Measurements from ENCODE around the gene CCN2. TPM values are rescaled to one million over a fixed set of nuclear protein-coding genes. Genes with fewer than 3 reads are reported as not detected.

Gene CCN2
- total RNA-seq, 4 donors from 2014 or later, result 8.9 to 110 (median 25.9) TPM

DNA sequence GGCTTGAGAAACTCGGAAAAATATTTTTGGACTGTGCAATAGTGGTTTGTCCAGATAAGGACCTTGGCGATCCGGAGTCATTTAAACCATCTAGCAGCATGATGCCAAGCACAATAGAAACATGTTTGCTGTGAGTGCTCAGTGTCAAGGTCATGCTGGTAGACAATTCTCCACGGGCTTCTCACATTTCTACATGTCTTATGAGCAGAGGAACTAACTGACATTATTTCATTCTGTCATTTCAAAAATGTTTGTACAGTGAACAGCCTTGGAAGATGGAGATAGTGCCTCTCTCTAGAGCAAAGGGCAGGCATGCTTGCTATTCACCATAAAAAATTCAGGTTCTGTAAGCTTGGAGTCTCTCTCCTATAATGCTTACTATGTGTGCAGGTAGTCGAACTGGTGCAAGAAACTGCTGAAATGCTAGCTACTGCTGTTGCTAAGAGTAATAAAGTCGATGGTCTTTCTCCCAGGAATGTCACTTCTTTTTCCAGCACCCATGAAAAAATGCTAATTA is 25.4 kb upstream of the CCN2 start:
- Histone ChIP-seq H3K27ac (no peak overlapping the region), H3K9me3 (no peaks in the 10 kb centered on the region), H3K4me1 (peaks cover 0 to 11% (median 0%) of the 10 kb centered on the region in 3 donors), H3K27me3 (no peaks in the 10 kb centered on the region), H3K4me3 (no peak overlapping the region), H3K36me3 (no peaks in the 10 kb centered on the region)
- WGBS, 2 donors, result 53 to 62% methylated on average over 6 of the region's 6 CpGs
- no peak for TF ChIP-seq CTCF (IDR thresholded peaks at IDR 0.05)
- no peak for TF ChIP-seq POLR2A (IDR thresholded peaks at IDR 0.05)
- intact Hi-C loops (cut with DNase I), result no loop called here
- no peak for DNase-seq

- Histone ChIP-seq H3K4me1 (no peaks in the 10 kb centered on the region), H3K27ac (no peak overlapping the region), H3K9me3 (no peaks in the 10 kb centered on the region), H3K36me3 (no peaks in the 10 kb centered on the region), H3K27me3 (no peaks in the 10 kb centered on the region), H3K4me3 (no peak overlapping the region)
- intact Hi-C loops (cut with DNase I), result no loop called here
- TF ChIP-seq POLR2A (IDR thresholded peaks at IDR 0.05) (no peak), CTCF (IDR thresholded peaks at IDR 0.05) (no peak)
- DNase-seq, result no peak
- 33 to 37% methylated on average over 2 of the region's 2 CpGs for WGBS, 2 donors
Observed at GRCh38 chr6:131972741-131973140, 21.6 kb upstream of the CCN2 start.

DNA sequence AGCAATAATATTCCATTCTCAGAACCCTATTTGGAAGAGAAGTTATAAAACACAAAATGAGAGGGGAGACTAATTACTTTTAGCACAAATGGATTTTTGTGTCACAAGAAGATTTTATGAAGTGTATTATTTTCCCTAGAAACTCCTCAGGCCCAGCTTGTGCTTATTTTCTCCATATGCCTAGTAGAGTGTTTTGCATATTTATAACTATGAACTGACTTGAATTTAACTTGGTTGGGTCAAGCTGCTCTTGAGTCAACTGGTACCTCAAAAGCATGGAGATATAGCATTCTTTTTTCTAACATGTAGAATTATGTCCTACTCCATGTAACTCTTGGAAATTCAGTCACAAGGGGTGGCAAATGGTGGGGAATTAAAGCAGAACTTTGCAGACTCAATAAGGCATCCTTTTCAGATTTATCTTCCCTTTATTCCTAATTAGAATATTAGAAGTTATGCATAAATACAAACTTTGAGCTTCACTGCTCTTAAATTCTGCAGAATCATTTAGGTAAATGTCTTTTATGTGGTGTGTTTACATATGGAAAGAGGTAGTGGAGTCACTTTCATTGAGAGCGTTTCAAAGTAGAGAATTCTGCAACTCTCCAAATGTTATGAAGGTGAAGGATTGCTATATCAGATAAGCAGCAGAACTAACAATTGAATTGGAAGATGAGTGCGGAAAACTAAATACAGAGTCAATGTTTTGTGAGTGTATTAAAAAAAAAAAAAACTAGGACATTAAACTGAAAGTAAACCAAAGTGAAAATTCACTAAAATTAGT is 19.1 kb upstream of the CCN2 start:
- Histone ChIP-seq H3K9me3 (no peaks in the 10 kb centered on the region), H3K36me3 (no peaks in the 10 kb centered on the region), H3K27ac (no peak overlapping the region), H3K27me3 (no peaks in the 10 kb centered on the region), H3K4me1 (no peaks in the 10 kb centered on the region), H3K4me3 (no peak overlapping the region)
- WGBS, 2 donors, result 71 to 86% methylated on average over 2 of the region's 2 CpGs
- no peak for TF ChIP-seq CTCF (IDR thresholded peaks at IDR 0.05)
- no peak for TF ChIP-seq POLR2A (IDR thresholded peaks at IDR 0.05)
- intact Hi-C loops (cut with DNase I), result no loop called here
- no peak for DNase-seq

DNA sequence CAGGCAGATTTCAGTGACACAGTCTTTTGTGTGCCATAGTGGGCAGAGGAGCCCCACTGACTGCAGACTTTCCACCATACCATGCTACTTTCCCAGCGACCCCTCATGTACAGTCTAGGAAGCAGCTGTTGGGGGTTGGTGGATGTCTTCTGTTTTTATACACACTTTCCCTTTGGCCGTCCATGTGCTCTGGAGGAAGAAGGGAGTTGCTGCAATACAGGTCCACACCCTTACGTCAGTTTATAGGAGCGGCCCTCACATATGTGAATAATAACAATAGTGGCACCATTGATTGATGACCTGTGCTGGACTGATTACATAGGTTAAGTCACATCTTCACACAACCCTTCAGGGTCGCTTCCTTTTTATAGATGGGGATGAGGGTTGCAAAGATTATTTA is 17.5 kb upstream of the CCN2 start:
- intact Hi-C loops (cut with DNase I), result no loop called here
- Histone ChIP-seq H3K27me3 (no peaks in the 10 kb centered on the region), H3K36me3 (no peaks in the 10 kb centered on the region), H3K4me1 (no peaks in the 10 kb centered on the region), H3K4me3 (no peak overlapping the region), H3K9me3 (no peaks in the 10 kb centered on the region), H3K27ac (no peak overlapping the region)
- TF ChIP-seq POLR2A (IDR thresholded peaks at IDR 0.05), result no peak
- no peak for TF ChIP-seq CTCF (IDR thresholded peaks at IDR 0.05)
- no peak for DNase-seq
- WGBS, 2 donors, result 75 to 93% methylated on average over 2 to 5 of the region's 5 CpGs

GRCh38 chr6:131967948-131968347 is 16.8 kb upstream of the CCN2 start:
- Histone ChIP-seq H3K36me3 (no peaks in the 10 kb centered on the region), H3K27me3 (no peaks in the 10 kb centered on the region), H3K27ac (no peak overlapping the region), H3K4me1 (no peaks in the 10 kb centered on the region), H3K4me3 (no peak overlapping the region), H3K9me3 (no peaks in the 10 kb centered on the region)
- DNase-seq, result no peak
- TF ChIP-seq CTCF (IDR thresholded peaks at IDR 0.05) (no peak), POLR2A (IDR thresholded peaks at IDR 0.05) (no peak)
- 43 to 64% methylated on average over 1 of the region's 1 CpG for WGBS, 2 donors
- intact Hi-C loops (cut with DNase I), result no loop called here
